Choroid plexus epithelial cell (primary cell): ENCODE data around the gene DGCR6L.
"Not testable (repeated sequence)": the region's sequence is repeated elsewhere in the genome, so short reads cannot be mapped to it uniquely, and the experiment has no call there.

Experiments
- DNase-seq: peaks from one replicate; pipeline ENCODE4 v3.0.0-alpha.2; 2010; ENCODE audit warnings: low read depth
- H3K4me3 ChIP-seq: 2 replicates; pipeline ENCODE4 v1.5.1; 2011; ENCODE audit warnings: low read depth, mild to moderate bottlenecking, control low read depth, low read length, moderate library complexity
- CTCF ChIP-seq: conservative IDR thresholded peaks from 2 replicates; pipeline ENCODE4 v1.5.1; 2011; ENCODE audit warnings: low read depth, mild to moderate bottlenecking, control low read depth, inconsistent platforms, low read length, moderate library complexity

Gene DGCR6L

GRCh38 chr22:20354238-20354975, 34.5 kb upstream of the DGCR6L start:
- TF ChIP-seq CTCF: no peak

GRCh38 chr22:20352536-20352935, 32.7 kb upstream of the DGCR6L start:
- DNase-seq, H3K4me3 ChIP-seq: not testable (repeated sequence)

More at GRCh38 chr22:20354238-20354975, 34.5 kb upstream of the DGCR6L start:
- no peak overlapping the region for H3K4me3 ChIP-seq
- DNase-seq: no peak

- H3K4me3 ChIP-seq, DNase-seq: not testable (repeated sequence)
Measured at GRCh38 chr22:20346553-20346952, 26.7 kb upstream of the DGCR6L start.

GRCh38 chr22:20338291-20338690, 18.4 kb upstream of the DGCR6L start:
- not testable (repeated sequence) for DNase-seq, H3K4me3 ChIP-seq

- not testable (repeated sequence) for H3K4me3 ChIP-seq, DNase-seq
Measured at GRCh38 chr22:20337807-20338206, 17.9 kb upstream of the DGCR6L start.

GRCh38 chr22:20336561-20336960, 16.7 kb upstream of the DGCR6L start:
- not testable (repeated sequence) for H3K4me3 ChIP-seq, DNase-seq

GRCh38 chr22:20328569-20328930, 8.7 kb upstream of the DGCR6L start:
- DNase-seq, H3K4me3 ChIP-seq: not testable (repeated sequence)

- not testable (repeated sequence) for H3K4me3 ChIP-seq, DNase-seq
Measured at GRCh38 chr22:20325996-20326395, 6.1 kb upstream of the DGCR6L start.

GRCh38 chr22:20324139-20324516, 4.3 kb upstream of the DGCR6L start:
- H3K4me3 ChIP-seq: no peak overlapping the region
- no peak for DNase-seq
- TF ChIP-seq CTCF: no peak

- not testable (repeated sequence) for DNase-seq, H3K4me3 ChIP-seq
Measured at GRCh38 chr22:20321552-20322211, 1.8 kb upstream of the DGCR6L start.

GRCh38 chr22:20320659-20321551, 1.0 kb upstream of the DGCR6L start:
- peak overlapping the region; percentile 86 for H3K4me3 ChIP-seq
- not testable (repeated sequence) for DNase-seq
